Neuron (in vitro differentiated cells): ENCODE results near the gene CTNNB1.
A peak's percentile ranks its signal among the peaks of the same experiment; 100 is the strongest.

Source experiments
- H2AFZ ChIP-seq: one replicate; pipeline ENCODE4 v1.6.1; 2013; ENCODE audit warnings: low read depth, mild to moderate bottlenecking, inconsistent platforms, low read length, moderate library complexity
- H3K27me3 ChIP-seq: one replicate; pipeline ENCODE4 v1.6.1; 2013; ENCODE audit warnings: low read length; ENCODE audit not compliant: insufficient read depth
- H3K36me3 ChIP-seq: one replicate; pipeline ENCODE4 v1.6.1; 2013; ENCODE audit warnings: low read length; ENCODE audit not compliant: insufficient read depth
- H3K4me1 ChIP-seq: one replicate; pipeline ENCODE4 v1.6.1; 2013; ENCODE audit warnings: low read length; ENCODE audit not compliant: insufficient read depth
- H3K4me3 ChIP-seq: 2 replicates; pipeline ENCODE4 v1.5.1; 2013; ENCODE audit warnings: mild to moderate bottlenecking, low read length, moderate library complexity
- H3K9me3 ChIP-seq: one replicate; pipeline ENCODE4 v1.6.1; 2013; ENCODE audit warnings: low read length

CTNNB1 gene

DNA sequence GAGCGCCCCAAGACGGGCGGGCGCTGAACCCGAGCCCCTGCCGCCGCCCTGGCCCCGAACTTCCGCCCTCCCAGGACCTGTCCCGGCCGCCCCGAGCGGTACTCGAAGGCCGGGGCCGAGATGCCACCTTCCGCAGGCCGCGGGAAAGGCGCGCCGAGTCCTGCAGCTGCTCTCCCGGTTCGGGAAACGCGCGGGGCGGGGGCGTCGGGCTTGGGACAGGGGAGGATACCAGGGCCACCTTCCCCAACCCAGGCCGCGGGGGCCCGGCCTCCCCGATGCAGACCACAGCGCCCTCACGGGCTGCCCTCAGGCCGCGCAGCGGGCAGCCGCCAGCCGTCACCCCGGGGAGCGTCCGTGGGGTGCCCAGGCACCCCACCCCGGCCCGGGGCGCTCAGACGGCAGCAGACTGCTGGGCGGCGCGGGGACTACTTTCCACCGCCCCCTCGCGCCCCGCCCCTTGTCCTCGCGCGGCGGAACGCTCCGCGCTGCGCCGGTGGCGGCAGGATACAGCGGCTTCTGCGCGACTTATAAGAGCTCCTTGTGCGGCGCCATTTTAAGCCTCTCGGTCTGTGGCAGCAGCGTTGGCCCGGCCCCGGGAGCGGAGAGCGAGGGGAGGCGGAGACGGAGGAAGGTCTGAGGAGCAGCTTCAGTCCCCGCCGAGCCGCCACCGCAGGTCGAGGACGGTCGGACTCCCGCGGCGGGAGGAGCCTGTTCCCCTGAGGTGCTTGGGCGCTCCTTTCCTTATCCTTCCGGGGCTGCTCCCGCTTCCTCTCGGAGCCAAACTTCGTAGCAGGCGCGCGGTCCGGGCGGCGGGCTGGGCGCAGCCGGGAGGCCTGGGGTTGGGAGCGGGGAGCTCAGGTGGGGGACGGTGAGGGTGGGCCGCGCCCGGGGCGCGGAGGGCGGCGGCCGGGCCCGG, at the start of gene CTNNB1:
Gene CTNNB1, plus strand, starts transcription at position 556 of the 916 bp plus-strand sequence. CDS start 24,564 bp downstream, outside the sequence.
- no peaks in the 10 kb centered on the region for H3K36me3 ChIP-seq
- peak within 1 kb of the TSS; percentile 70 for H3K4me3 ChIP-seq
- H3K27me3 ChIP-seq, result no peaks in the 10 kb centered on the region
- no peaks in the 10 kb centered on the region for H3K9me3 ChIP-seq
- peak within 1 kb of the TSS; percentile 94 for H2AFZ ChIP-seq
- peaks cover 34% of the 10 kb centered on the region for H3K4me1 ChIP-seq

DNA sequence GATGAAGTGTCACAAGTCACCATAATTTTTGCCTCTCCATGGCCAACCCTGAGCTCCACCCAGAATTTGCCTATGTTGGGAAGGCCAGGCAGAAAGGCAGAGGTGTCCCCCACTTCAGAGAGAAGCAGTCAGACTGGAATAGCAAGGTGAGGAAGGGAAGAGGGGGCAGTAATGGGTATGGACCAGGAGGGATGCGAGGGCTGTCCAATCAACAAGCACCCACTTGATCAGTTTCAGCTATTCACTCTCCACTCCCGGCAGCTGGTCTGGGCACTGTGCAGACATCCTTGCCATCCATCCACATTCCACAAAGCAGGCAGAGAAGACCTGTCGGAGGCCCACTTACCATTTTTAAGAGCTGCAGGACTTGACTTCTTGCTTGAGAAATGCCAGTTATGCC, 43.5 kb upstream of the CTNNB1 start:
- Histone ChIP-seq H2AFZ (no peak overlapping the region), H3K27me3 (no peaks in the 10 kb centered on the region), H3K9me3 (no peaks in the 10 kb centered on the region), H3K4me3 (no peak overlapping the region), H3K4me1 (no peaks in the 10 kb centered on the region), H3K36me3 (no peaks in the 10 kb centered on the region)

DNA sequence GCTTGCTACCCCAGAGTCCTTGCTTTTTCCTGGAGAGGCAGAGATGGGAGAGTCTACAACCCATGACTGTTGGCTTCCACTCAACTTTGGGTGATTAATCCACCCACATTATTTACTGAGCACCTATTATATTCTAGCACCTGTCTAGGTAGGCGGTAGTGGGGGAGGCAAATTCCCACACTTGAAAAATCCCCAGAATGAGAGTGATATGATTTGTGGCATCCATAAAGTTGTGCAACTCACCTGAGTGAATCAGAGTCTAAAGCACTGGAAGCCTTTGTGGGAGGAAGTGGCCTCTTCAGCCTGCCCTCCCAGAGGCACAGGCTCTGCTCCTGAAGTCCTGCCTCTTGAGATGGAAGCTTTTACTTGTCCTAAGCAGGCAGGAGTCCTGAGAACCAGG, 40.4 kb upstream of the CTNNB1 start:
- Histone ChIP-seq H3K36me3 (no peaks in the 10 kb centered on the region), H3K4me3 (no peak overlapping the region), H3K27me3 (no peaks in the 10 kb centered on the region), H3K9me3 (no peaks in the 10 kb centered on the region), H2AFZ (no peak overlapping the region), H3K4me1 (no peaks in the 10 kb centered on the region)

DNA sequence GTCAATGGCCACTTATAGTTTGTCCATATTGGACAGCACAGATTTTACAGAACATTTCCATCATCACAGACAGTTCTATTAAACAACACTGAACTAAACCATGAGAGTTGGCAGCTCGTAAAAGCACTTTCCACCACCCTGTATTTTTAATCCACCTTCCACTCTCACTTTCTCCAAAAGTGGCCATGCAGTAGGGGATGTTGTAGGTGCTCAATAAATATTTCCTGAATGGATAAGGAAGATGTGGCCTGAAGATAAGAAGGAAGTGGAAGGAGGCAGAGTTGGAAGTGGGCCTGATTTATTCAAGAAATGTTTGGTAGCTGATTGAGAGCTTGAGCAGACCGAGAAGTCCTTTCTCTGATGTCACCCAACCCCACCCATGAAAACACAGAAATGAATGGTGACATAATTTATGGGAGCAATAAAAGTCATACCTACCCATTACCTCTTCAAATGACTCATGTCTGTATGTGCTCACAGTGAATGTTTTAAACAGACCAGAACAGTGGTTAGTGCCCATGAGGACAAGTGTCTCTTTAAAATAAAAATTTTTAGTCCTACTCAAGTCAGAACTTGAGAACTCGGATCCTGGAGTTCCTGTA, 39.6 kb upstream of the CTNNB1 start:
- Histone ChIP-seq H3K27me3 (no peaks in the 10 kb centered on the region), H3K4me1 (no peaks in the 10 kb centered on the region), H3K9me3 (no peaks in the 10 kb centered on the region), H2AFZ (no peak overlapping the region), H3K36me3 (no peaks in the 10 kb centered on the region), H3K4me3 (no peak overlapping the region)

DNA sequence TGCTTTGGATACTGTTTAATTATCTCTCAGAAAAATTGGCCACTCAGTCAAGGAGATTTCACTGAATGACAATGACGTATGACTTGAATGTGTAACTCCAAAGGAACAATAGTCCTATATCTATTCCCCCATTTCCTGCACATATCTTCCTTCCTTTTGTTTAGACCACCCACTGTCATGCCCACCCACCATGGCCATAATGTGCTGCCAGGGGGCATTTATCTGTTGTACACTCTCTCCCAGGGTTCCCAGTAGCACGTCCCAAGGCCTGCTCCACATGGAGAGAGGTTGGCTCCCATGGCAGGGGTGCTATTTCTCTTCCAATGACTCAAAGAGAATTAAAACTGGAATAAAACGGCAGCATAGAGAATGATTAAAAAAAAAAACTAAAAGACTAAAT, 36.8 kb upstream of the CTNNB1 start:
- Histone ChIP-seq H3K4me3 (no peak overlapping the region), H3K27me3 (no peaks in the 10 kb centered on the region), H3K36me3 (no peaks in the 10 kb centered on the region), H2AFZ (no peak overlapping the region), H3K4me1 (no peaks in the 10 kb centered on the region), H3K9me3 (no peaks in the 10 kb centered on the region)

DNA sequence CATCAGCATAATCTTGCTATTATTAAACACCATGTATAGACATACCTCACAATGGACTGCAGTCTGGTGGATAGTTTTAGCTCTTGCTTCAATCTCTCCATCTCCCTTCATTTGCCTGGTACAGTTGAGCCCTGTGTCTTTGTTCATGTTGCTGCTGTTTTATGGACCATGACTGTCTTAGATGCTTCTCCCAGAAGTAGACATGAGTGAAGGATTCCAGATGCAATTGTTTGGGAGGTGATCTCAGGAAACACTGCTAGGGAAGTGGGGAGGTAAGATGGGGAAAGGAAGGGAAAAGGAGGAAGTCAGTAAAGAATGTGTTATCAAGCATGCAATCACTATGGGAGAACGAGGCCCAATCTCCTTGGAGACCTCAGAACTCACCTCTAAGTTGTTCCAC, 36.3 kb upstream of the CTNNB1 start:
- Histone ChIP-seq H3K36me3 (no peaks in the 10 kb centered on the region), H3K27me3 (no peaks in the 10 kb centered on the region), H3K4me3 (no peak overlapping the region), H2AFZ (no peak overlapping the region), H3K9me3 (no peaks in the 10 kb centered on the region), H3K4me1 (no peaks in the 10 kb centered on the region)

DNA sequence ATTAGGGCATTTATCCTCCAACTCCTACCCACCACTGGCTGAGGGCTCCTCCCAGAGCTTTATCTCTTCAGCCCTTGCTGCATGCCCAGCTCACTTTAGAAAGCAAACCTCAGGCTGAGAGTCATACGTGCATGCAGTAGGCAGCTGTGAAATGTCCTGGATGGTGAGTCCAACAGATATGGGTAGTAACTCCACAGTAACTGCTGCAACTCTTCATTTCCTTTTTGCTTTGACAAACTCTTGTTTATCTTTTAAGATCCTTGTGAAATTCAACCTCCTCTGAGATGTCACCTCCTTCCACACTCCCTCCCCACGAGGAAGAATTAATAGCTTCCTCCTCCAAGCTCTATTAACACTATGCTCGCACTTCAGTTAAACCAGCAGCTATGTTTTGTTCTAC, 35.9 kb upstream of the CTNNB1 start:
- H3K36me3 ChIP-seq, result no peaks in the 10 kb centered on the region
- no peak overlapping the region for H3K4me3 ChIP-seq
- H2AFZ ChIP-seq, result no peak overlapping the region
- no peaks in the 10 kb centered on the region for H3K4me1 ChIP-seq
- no peaks in the 10 kb centered on the region for H3K27me3 ChIP-seq
- H3K9me3 ChIP-seq, result no peaks in the 10 kb centered on the region

DNA sequence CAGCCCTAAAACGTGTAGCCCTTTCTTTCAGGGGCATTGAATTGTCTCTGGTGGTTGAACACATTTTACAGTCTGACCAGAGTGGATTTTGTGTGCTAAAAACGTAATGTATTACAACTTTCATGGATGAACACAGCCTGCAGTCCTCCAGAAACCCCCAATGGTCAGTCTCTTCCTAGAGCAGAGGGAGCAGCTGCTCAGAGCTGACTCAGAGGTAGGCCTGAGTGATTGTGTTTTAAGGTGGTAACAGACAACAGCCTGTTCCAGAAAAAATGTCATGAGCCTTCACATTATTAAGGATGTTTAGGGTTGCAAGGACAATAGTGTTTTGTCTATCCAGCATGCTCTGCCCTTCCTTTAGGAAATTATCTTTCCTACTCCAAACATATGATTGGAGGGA, 34.5 kb upstream of the CTNNB1 start:
- H3K36me3 ChIP-seq, result no peaks in the 10 kb centered on the region
- H3K9me3 ChIP-seq, result no peaks in the 10 kb centered on the region

DNA sequence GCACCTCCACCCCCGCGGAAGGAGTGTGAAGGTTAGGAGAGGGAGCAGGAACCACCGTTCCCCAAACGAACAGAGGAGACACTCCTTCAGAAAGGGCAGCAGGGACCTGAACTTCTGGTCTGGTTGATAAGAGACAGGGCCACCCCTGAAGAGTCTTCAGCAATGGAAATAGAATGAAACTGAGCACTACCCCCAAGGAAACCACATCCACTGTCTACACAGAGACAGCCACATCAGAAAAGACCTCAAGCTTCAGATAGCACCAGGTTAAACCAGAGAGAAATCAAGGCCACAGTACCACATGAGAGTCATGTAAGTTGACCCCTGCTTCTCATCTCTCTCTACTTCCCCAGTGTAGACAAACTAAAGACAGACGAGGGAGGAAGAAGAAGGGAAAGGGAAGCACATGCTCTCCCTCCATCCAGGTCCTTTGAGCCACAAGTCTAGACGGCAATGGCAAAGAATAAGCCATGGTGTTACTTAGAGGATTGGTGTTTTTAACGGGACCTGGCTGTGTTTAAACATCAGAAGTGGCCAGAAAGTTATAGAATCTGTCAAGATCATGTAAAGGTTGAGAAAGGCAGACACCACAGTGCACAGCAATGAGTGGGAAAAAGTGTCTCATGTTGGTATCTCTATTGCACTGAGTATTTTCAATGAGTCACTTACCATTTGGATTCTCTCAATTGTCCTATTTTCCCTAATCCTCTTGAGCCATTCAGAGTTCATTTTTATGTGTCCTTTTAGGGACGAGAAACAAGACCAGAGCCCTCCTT, 31.4 kb upstream of the CTNNB1 start:
- Histone ChIP-seq H3K36me3 (no peaks in the 10 kb centered on the region), H2AFZ (no peak overlapping the region), H3K4me1 (no peaks in the 10 kb centered on the region), H3K27me3 (no peaks in the 10 kb centered on the region), H3K9me3 (no peaks in the 10 kb centered on the region), H3K4me3 (no peak overlapping the region)

More for the DNA sequence above, 34.5 kb upstream of the CTNNB1 start:
- H3K4me1 ChIP-seq, result no peaks in the 10 kb centered on the region
- no peaks in the 10 kb centered on the region for H3K27me3 ChIP-seq
- no peak overlapping the region for H3K4me3 ChIP-seq
- no peak overlapping the region for H2AFZ ChIP-seq

DNA sequence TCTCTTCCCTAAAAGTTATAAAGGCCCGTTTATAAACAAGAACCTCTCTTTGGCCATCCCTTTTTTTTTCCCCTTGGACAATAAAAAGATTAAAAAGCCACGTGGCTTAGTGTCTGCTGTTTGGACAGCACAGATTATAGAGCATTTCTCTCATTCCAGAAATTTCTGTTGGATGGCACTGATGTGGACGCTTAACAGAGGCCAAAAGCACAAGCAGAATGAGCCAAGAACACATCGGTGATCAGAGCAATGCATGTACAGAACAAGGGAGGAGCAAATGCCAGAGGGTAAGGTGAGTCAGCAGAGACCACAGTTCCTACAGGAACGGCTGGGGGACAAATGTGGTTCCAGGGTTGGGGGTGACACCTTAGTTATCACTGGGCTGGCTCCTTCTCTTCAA, 30.3 kb upstream of the CTNNB1 start:
- no peaks in the 10 kb centered on the region for H3K4me1 ChIP-seq

DNA sequence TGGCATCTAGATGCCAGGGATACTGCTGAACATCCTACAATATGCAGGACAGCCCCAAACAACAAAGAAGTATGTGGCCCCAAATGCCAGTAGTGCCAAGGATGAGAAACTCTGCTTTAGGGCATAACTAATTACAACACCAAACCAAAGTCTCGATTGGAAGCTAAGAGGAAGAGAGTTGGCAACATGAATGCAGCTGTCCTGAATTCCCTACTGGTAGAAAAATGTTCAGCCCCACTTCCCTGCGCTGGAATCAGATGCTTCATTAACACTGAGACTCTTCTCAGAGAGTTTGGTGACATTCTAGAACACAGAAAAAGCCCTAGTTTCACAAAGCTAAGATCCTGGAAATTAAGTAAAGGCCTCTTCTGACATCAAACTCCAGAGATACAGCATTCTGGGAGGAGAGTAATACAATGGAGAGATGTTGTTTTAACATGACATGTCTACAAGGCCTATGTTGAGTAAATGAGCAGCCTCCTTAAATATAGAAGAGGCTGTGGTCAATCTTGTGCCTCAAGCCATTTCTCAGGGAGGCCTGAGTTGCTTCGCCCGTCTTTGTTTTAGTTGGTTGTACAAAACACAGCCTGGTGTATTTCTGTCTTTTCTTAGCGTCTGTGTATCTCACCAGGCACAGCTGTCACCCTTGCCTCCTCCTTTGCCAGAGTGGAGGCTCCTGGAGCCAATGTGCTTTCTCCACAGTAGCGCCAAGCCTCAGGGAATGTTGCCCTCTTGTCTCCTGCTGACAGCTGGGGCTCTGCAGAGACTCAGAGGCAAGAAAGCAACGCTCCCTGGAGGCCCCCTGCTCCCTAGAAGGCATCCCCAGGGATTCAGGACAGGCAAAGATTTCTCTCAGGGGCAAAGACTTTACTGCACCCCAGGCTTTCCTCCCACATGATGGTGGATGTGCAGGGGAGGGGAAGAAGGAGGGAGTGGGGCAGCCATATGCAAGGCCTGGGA, 25.1 kb upstream of the CTNNB1 start:
- Histone ChIP-seq H3K36me3 (no peaks in the 10 kb centered on the region), H2AFZ (no peak overlapping the region), H3K4me1 (peaks cover 4% of the 10 kb centered on the region), H3K4me3 (no peak overlapping the region), H3K9me3 (no peaks in the 10 kb centered on the region), H3K27me3 (no peaks in the 10 kb centered on the region)

More for the DNA sequence above, 30.3 kb upstream of the CTNNB1 start:
- H3K9me3 ChIP-seq, result no peaks in the 10 kb centered on the region
- H2AFZ ChIP-seq, result no peak overlapping the region
- no peaks in the 10 kb centered on the region for H3K27me3 ChIP-seq
- no peaks in the 10 kb centered on the region for H3K36me3 ChIP-seq
- no peak overlapping the region for H3K4me3 ChIP-seq

DNA sequence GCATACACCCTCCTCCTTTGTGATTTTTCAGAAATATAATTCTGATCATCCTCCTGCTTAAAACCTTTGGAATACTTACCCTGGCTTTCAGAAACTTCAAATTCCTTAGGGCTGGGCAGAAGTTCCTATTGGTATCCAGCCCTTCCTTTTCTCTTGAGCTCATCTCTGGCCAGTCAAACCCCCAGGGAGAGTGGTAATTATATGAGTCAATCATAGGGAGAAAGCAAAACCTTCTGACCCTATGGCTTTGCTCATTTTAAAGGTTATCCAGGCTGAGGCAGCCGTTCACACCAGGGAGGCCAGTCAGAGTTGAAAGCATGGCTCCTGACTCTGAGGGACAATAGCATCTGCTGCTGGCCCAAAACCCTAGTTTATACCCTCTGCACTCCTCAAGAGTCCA, 23.9 kb upstream of the CTNNB1 start:
- H2AFZ ChIP-seq, result no peak overlapping the region
- H3K4me1 ChIP-seq, result peaks cover 4% of the 10 kb centered on the region
- H3K36me3 ChIP-seq, result no peaks in the 10 kb centered on the region
- H3K4me3 ChIP-seq, result no peak overlapping the region
- H3K27me3 ChIP-seq, result no peaks in the 10 kb centered on the region
- H3K9me3 ChIP-seq, result no peaks in the 10 kb centered on the region
